Left lobe of liver (tissue), 2 donors: ENCODE measurements around the gene OSBP2. TPM values are rescaled to one million over a fixed set of nuclear protein-coding genes. Genes with fewer than 3 reads are reported as not detected.

Source experiments
- ATAC-seq: fragments of 200-7000 bp; cut with Tn5 transposase; one replicate; pipeline ENCODE4 v1.9.1; 2020; ENCODE audit warnings: mild to moderate bottlenecking, moderate library complexity
- DNase-seq: peaks from one replicate; pipeline ENCODE4 v3.0.0-alpha.2; 2020; ENCODE audit warnings: low spot score
- total RNA-seq: library from RNA; stranded (reverse); gene quantifications from one replicate; pipeline ENCODE4 v1.2.1, GENCODE V29; 2021
- donor health status: DM: no; HTN: no; CAD: no; lungs with moderate emphysema.
- donor health status: DM: no; HTN: yes; CAD: no.

The OSBP2 gene
- total RNA-seq, 1 donor from 2014 or later: 0.63 TPM

DNA sequence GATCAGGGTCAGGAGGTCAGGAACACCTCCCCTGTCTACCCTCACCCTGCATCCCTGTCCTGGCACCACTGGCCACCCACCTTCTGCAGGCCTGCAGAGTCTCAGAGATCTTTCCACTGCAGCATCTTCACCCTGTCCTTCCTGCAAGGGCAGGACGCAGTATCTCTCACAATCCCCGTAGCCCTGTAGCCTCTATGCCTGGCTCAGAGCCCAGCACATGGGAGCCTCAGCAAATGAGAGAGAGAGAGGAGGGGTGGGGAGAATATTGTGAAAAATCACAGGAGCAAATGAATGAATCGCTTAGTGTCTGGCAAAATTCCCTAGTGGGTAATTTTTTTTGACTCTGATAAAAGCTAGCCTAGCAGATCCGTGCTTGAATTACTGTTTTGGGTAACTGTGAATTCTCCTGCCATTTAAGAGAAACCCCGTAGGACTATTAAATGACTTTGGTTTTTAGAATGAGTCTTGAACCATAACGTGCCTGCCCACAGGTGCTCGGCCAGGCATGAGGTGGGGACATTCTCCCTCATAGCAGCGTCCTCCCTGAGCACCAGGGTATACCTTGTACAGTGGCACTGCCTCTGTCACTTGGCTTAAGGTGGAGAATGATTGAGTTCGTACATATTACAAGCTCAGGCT is 182.4 kb downstream of the OSBP2 start:
- no peak for ATAC-seq
- DNase-seq: no peak

- DNase-seq: no peak
- no peak for ATAC-seq
Measured at GRCh38 chr22:30877662-30878515, 183.2 kb downstream of the OSBP2 start.

DNA sequence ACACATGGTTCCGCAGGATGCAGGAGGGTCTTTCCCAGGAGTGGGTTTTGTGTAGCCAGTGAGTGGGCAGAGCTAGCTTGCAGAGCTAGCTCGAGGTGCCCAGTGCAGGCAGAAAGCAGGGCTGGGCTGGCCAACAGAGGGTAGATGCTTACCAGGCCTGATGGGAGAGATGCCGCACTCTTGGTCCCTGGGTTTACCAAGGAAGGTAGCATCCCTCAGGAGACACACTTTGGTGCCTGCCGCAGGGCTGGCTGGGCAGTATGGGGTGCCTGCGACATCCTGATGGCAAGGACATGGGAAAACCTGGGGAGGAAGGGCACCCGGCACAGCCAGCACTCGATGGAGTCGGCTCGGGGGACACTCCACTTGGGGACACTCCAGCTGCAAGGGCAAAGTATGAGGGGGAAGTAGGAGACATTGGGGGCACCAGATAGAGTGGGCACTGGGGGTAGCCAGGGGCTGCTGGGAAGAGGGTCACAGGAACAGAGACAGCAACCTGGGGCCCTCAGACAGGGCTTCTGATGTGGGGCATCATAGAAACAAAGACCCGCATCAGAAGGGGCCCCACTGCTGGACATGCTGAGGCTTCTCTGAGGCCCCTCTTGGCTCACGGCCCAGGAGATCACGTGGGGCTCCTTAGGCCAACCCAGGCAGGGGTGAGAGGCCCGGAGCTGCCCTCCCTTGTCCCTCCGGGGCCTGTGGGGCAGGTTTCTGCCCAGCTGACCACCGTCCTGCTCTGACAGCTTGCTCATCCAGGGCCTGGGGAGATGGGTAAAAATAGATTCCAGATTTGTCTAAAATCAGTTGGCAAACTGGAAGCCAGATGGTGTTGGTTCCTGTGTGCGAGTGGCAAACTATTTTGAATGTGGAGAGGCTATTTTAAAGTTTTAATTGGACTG is 184.1 kb downstream of the OSBP2 start:
- DNase-seq: no peak
- ATAC-seq: no peak

DNA sequence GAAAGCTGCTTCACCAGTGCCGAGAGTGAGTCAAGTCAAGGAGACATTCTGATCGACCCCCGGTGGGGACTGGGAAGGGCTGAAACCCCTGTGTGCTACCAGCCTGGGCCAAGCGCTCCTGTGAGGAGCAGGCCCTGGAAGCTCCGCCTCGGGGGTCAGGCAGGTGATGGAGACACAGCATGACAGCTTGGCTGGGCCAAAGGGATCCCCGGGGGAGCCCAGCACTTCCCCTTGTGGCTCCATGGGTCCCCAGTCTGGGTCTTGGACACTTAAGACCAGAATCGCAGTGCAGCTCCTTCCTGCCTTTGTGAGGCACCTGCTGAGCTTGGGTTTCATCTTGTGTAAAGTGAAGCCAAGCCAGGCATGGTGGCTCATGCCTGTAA is 184.7 kb downstream of the OSBP2 start:
- DNase-seq (no peak), ATAC-seq (no peak)

DNA sequence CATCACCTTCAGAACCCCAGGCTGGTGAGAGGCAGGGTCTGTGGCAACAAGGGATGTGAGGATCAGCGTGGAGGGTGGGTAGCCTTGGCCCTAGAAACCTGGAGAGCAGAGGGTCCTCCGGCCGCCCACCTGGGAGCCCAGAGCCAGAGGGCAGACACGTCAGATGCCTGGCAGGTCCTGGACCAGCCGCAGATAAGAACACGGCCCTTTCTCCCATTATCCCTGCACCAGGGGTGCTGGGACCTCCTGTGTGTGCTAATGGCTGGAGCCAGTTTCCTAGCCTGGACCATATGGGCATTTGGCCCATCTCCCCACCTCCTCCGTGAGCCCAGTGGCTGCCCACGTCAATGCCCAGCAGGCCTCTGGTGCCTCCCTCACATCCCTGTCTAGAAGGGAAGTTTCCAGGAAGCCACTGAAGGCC is 185.5 kb downstream of the OSBP2 start:
- DNase-seq (no peak), ATAC-seq (no peak)

- DNase-seq: no peak
- ATAC-seq: no peak
Measured at GRCh38 chr22:30880847-30881246, 186.2 kb downstream of the OSBP2 start.

DNA sequence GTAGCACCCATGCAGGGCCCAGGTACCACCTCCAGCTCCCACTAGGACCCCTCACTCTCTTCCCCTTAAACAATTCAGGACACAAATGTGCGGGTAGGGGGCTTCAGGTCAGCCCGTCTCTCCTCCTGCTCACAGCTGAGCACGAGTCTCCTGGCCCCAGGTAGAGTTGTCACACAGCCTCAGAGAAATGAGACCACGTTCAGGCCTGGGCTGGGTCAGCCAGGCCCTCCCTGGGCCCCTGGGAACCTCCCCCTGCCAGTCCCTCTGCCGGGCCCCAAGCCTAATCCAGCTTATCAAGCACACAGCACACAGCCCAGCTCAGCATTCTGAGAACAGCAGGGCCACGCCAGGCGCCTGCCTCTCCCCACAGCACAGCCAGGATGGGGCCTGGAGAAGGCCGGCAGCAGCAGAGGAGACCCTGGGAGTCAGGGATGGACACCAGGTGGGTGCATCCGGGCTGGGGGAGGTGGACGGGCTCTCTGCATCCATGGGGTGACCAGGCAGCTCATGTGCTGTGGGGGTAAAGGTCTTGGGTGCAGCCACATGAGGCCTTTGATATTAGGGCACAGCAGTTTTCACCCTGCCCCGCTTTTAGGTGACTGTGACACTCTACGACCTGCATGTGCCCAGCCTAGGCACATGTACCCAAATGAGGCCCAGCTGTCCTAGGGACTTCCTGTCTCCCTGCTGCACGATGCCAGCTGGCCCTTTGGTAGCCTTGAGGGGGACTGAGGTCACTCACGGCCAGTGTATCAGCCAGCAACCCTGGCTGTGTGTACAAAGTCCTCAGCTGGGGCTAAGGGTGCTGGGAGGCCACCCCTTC is 186.9 kb downstream of the OSBP2 start:
- peak; percentile 82 for ATAC-seq
- DNase-seq: peak; percentile 61

DNA sequence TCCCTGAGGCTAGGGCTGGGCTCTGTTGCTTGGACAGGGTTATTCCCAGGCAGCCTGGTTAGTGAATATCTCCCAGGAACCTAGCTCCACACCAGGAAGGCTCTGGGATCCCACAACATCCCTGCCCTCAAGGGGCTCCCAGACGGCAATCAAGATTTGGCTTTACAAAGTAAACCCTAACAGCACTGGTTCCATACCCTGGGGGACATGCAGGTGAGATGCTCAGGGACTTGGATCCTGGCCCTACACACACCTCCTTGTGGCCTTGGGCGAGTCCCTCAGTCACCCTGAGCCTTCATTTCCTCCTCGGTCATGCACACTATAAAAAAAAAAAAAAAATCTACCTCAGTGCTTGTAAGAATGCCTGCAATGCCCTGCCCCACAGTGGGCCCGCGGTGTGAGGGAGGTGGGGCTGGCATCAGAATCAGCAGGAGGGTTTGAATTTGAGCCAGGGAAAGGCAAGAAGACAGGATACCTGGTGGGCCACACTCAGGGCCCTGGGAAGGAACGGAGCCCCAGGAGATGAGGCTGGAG is 187.6 kb downstream of the OSBP2 start:
- no peak for ATAC-seq
- no peak for DNase-seq

- ATAC-seq (no peak), DNase-seq (no peak)
Measured at GRCh38 chr22:30882974-30883533, 188.4 kb downstream of the OSBP2 start.

DNA sequence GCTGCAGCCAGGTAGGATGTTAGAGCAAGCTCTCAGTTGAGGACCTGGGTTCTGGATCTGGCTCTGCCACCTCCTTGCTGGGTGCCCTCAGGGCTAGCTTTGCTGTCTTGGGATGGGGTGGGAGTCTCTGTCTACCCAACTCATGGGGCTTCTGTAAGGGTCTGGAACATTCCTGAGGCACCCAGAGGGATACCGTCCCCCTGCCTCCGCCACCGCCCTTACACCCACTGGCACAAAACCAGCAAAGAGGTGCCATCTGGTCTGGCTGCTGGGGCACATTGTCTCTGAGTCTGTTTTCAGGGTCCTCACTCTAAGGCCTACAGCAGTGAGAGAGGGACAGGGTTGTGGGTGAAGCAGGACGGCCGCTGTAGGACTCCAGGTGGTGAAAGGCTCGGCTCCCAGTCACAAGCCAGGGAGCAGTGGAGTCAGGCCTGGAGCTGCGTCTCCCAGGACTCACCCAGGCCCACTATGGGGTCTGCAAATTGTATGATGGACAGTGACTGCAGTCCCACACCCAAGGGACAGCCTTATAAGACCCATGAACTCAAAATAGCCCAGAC is 189.0 kb downstream of the OSBP2 start:
- ATAC-seq: no peak
- DNase-seq: no peak

- ATAC-seq: no peak
- no peak for DNase-seq
Measured at GRCh38 chr22:30884211-30885000, 189.7 kb downstream of the OSBP2 start.

- ATAC-seq: no peak
- no peak for DNase-seq
Measured at GRCh38 chr22:30885001-30885366, 190.3 kb downstream of the OSBP2 start.

- ATAC-seq (no peak), DNase-seq (no peak)
Measured at GRCh38 chr22:30885591-30885990, 190.9 kb downstream of the OSBP2 start.

DNA sequence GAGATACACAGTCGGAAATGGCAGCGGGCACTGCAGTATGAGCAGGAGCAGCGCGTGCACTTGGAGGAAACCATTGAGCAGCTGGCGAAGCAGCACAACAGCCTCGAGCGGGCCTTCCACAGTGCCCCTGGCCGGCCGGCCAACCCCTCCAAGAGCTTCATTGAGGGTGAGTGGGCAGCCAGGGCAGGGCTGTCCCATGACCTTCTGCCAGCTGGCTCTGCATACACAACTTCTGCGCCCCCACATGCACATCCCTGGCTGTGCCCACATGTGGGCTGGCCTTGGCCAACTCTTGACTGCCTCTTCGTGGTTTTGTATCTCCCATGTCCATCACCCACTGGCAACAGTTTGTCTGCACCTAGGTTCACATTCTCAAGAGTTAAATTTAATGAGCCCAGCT is 192.8 kb downstream of the OSBP2 start:
- ATAC-seq (no peak), DNase-seq (peak; percentile 39)

DNA sequence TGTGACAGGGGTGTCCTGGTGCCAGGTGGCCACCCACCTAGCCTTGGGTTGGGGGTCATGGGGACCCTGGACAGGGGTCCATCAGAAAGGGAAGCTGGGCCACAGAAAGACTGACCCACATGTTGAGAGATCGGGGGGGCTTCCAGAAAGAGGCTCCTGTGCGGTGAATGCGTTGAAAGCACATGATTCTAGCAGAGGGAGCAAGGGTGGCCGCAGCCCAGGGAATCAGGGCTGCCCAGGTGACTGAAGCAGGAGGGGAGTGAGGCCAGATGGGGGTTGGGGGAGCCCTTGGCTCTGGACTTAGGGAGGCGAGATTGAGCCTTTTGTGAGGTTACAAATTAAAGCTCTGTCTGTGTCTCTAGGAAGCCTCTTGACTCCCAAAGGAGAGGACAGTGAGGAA is 193.2 kb downstream of the OSBP2 start:
- ATAC-seq (no peak), DNase-seq (peak; percentile 27)

DNA sequence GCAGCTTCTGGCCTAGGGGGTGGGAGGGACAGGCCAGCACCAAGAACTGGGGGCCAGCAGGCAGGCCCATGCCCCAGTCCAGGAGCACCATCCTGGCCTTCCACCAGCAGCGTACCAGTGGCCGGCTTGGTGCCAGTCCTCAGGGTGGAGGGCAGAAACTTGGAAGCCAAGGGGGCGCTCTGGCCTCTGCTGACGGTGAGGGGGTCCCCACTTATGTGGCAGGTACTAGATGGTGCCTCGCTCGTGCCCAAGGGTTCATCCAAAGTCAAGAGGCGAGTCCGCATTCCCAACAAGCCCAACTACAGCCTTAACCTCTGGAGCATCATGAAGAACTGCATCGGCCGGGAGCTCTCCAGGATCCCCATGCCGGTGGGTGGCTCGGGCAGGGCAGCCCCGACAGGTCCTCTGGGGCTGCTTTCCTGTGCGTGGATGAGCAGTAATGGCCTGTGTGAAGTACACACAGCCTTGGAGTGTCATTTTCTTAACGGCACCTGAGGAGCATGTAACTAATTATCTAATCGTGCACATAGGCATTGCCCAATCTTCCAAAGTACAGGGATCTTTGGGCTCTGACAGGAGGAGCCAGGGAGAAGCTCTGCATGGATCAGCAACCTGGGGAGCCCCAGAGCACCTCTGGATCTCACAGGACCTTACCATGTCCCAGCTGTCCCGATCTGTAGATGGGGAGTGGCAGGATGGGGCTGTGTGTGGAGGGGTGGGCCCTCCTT is 194.8 kb downstream of the OSBP2 start:
- DNase-seq (peak; percentile 46), ATAC-seq (peak; percentile 79)

DNA sequence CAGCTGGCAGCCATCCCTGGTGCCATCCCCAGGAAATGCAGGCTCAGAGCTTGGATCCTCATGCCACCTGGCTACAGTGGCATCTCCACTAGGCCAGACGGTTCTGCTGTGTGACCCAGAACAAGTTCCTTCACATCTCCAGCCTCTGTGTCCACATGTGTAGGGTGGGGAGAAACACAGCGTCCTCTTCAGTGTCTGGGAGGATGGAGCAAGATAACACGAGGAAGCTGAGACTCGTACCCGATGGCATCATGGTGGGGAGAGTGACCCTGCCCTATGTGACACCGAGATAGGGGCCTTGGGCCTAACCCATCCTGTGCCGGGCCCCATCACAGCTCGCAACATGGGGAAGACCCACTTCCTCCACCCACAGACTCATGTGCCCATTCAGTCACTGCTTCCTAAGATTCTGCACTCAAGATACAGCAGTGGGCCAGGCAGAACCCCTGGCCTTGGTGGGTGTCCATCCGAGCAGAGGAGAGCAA is 195.4 kb downstream of the OSBP2 start:
- DNase-seq (peak; percentile 30), ATAC-seq (no peak)
